Stimulated activated CD8-positive, alpha-beta memory T cell treated with anti-CD3 and anti-CD28 coated beads, Interleukin-12 subunit alpha, Interleukin-12 subunit beta, amount 100 ng/mL, for 24 hours (primary cell): Measurements from ENCODE around the gene TCP11L1.
"Not testable (repeated sequence)": the region's sequence is repeated elsewhere in the genome, so short reads cannot be mapped to it uniquely, and the experiment has no call there.

Experiments used
- DNase-seq: peaks from one replicate; pipeline ENCODE4 v3.0.0-alpha.2; 2020; ENCODE audit errors: extremely low read depth

TCP11L1 gene

GRCh38 chr11:33065445-33066178 lies 26.2 kb downstream of the TCP11L1 start:
- peak; percentile 38 for DNase-seq

- no peak for DNase-seq
Measured at GRCh38 chr11:33067294-33067693, 27.9 kb downstream of the TCP11L1 start.

GRCh38 chr11:33068611-33069340 lies 29.4 kb downstream of the TCP11L1 start:
- no peak for DNase-seq

GRCh38 chr11:33072465-33072864 lies 33.1 kb downstream of the TCP11L1 start:
- DNase-seq = no peak

- DNase-seq = no peak
Measured at GRCh38 chr11:33083918-33084317, 44.5 kb downstream of the TCP11L1 start.

GRCh38 chr11:33086017-33086416 lies 46.6 kb downstream of the TCP11L1 start:
- DNase-seq = no peak

- no peak for DNase-seq
Measured at GRCh38 chr11:33089776-33090175, 50.4 kb downstream of the TCP11L1 start.

GRCh38 chr11:33094157-33094556 lies 54.8 kb downstream of the TCP11L1 start:
- DNase-seq = no peak

- no peak for DNase-seq
Measured at GRCh38 chr11:33103836-33104235, 64.5 kb downstream of the TCP11L1 start.

- DNase-seq = no peak
Measured at GRCh38 chr11:33109294-33109895, 70.0 kb downstream of the TCP11L1 start.

- no peak for DNase-seq
Measured at GRCh38 chr11:33110083-33110482, 70.7 kb downstream of the TCP11L1 start.

- DNase-seq = no peak
Measured at GRCh38 chr11:33116535-33116934, 77.2 kb downstream of the TCP11L1 start.

- DNase-seq = not testable (repeated sequence)
Measured at GRCh38 chr11:33122696-33123095, 83.3 kb downstream of the TCP11L1 start.
